GM19438 (cell line): ENCODE results near the gene STRA8.

ENCODE experiments used
- ATAC-seq: cut with Tn5 transposase; IDR thresholded peaks from one replicate; pipeline ENCODE4 v1.9.1; 2021; ENCODE audit warnings: low read depth; ENCODE audit not compliant: unreplicated experiment

Gene STRA8

GRCh38 chr7:135235841-135236240 lies 2.2 kb downstream of the STRA8 start:
- no peak for ATAC-seq

GRCh38 chr7:135236727-135237126 lies 3.1 kb downstream of the STRA8 start:
- peak; percentile 95 for ATAC-seq

GRCh38 chr7:135238112-135238744 lies 4.6 kb downstream of the STRA8 start:
- ATAC-seq = no peak

- no peak for ATAC-seq
Measured at GRCh38 chr7:135239263-135239662, 5.6 kb downstream of the STRA8 start.

GRCh38 chr7:135240441-135240840 lies 6.8 kb downstream of the STRA8 start:
- no peak for ATAC-seq

- ATAC-seq = no peak
Measured at GRCh38 chr7:135242096-135242684, 8.6 kb downstream of the STRA8 start.

GRCh38 chr7:135245226-135246190 lies 11.9 kb downstream of the STRA8 start:
- ATAC-seq = no peak

- no peak for ATAC-seq
Measured at GRCh38 chr7:135246191-135246825, 12.7 kb downstream of the STRA8 start.

GRCh38 chr7:135247746-135248471 lies 14.3 kb downstream of the STRA8 start:
- ATAC-seq = no peak

GRCh38 chr7:135248546-135248945 lies 14.9 kb downstream of the STRA8 start:
- no peak for ATAC-seq

GRCh38 chr7:135251496-135252391 lies 18.1 kb downstream of the STRA8 start:
- ATAC-seq = no peak

GRCh38 chr7:135253851-135254771 lies 20.5 kb downstream of the STRA8 start:
- ATAC-seq = no peak

- ATAC-seq = no peak
Measured at GRCh38 chr7:135257790-135258189, 24.2 kb downstream of the STRA8 start.

- no peak for ATAC-seq
Measured at GRCh38 chr7:135258585-135258984, 24.9 kb downstream of the STRA8 start.

- no peak for ATAC-seq
Measured at GRCh38 chr7:135259702-135260101, 26.1 kb downstream of the STRA8 start.

- ATAC-seq = no peak
Measured at GRCh38 chr7:135260470-135260869, 26.8 kb downstream of the STRA8 start.

GRCh38 chr7:135260930-135261721 lies 27.5 kb downstream of the STRA8 start:
- no peak for ATAC-seq
